Fibroblast of lung (primary cell): ENCODE measurements around the gene SCN2A. TPM values are rescaled to one million over a fixed set of nuclear protein-coding genes. Genes with fewer than 3 reads are reported as not detected.
A peak's percentile ranks its signal among the peaks of the same experiment; 100 is the strongest.

Experiments
- DNase-seq, 2 donors: peaks; one replicate each; pipeline versions ENCODE4 v3.0.0 to v3.0.0-alpha.2; 2010; ENCODE audit warnings: low read depth in 2 of 2
- H2AFZ ChIP-seq: 2 replicates; pipeline ENCODE4 v1.5.1; 2012; ENCODE audit warnings: low read length, control low read depth, inconsistent platforms
- H3K27ac ChIP-seq: 2 replicates; pipeline ENCODE4 v1.5.1; 2011; ENCODE audit warnings: low read length, control low read depth; ENCODE audit not compliant: insufficient read depth
- H3K27me3 ChIP-seq: 2 replicates; pipeline ENCODE4 v1.5.1; 2011; ENCODE audit warnings: mild to moderate bottlenecking, low read length; ENCODE audit not compliant: control insufficient read depth, insufficient read depth
- H3K36me3 ChIP-seq: 2 replicates; pipeline ENCODE4 v1.5.1; 2011; ENCODE audit warnings: low read length; ENCODE audit not compliant: control insufficient read depth, insufficient read depth
- H3K4me1 ChIP-seq: 2 replicates; pipeline ENCODE4 v1.5.1; 2011; ENCODE audit warnings: low read length; ENCODE audit not compliant: control insufficient read depth, insufficient read depth; ENCODE audit errors: extremely low read depth
- H3K4me2 ChIP-seq: 2 replicates; pipeline ENCODE4 v1.5.1; 2011; ENCODE audit warnings: low read length, control low read depth; ENCODE audit not compliant: insufficient read depth; ENCODE audit errors: extremely low read depth
- H3K4me3 ChIP-seq, 4 experiments: fragments of 200-600 bp in 1 of 4; sonication (generic) in 1 of 4; replicated peaks in 1 of 4; 2 replicates each; pipeline ENCODE4 v1.5.1; 2011 to 2016; ENCODE audit warnings: low read length in 4 of 4, low read depth in 3 of 4, mild to moderate bottlenecking in 3 of 4, control low read depth in 2 of 4, inconsistent platforms in 1 of 4, mixed read lengths in 1 of 4; ENCODE audit not compliant: insufficient read depth in 1 of 4; ENCODE audit errors: control extremely low read depth in 1 of 4
- H3K79me2 ChIP-seq: 2 replicates; pipeline ENCODE4 v1.5.1; 2012; ENCODE audit warnings: mild to moderate bottlenecking, low read length, inconsistent platforms; ENCODE audit not compliant: control insufficient read depth, insufficient read depth
- H3K9ac ChIP-seq: 2 replicates; pipeline ENCODE4 v1.5.1; 2011; ENCODE audit warnings: mild to moderate bottlenecking, low read length, control low read depth; ENCODE audit not compliant: insufficient read depth
- H3K9me3 ChIP-seq: 2 replicates; pipeline ENCODE4 v1.5.1; 2012; ENCODE audit warnings: low read depth, low read length; ENCODE audit not compliant: control insufficient read depth, insufficient read depth
- H4K20me1 ChIP-seq: 2 replicates; pipeline ENCODE4 v1.5.1; 2011; ENCODE audit warnings: low read length; ENCODE audit not compliant: control insufficient read depth, insufficient read depth; ENCODE audit errors: extremely low read depth
- CTCF ChIP-seq, 2 donors: IDR thresholded peaks in 1 of 2; conservative IDR thresholded peaks in 1 of 2; 1 replicate in 1 of 2; 2 replicates in 1 of 2; pipeline ENCODE4 v1.5.1; 2011 to 2012; ENCODE audit warnings: low read length in 2 of 2, control low read depth in 1 of 2, inconsistent platforms in 1 of 2, low read depth in 1 of 2, mild to moderate bottlenecking in 1 of 2
- EZH2 ChIP-seq: IDR thresholded peaks from 2 replicates; pipeline ENCODE4 v1.5.1; 2012; ENCODE audit warnings: low read length, control low read depth, mild to moderate bottlenecking; ENCODE audit errors: missing control alignments
- polyA plus RNA-seq, 2 donors: library from polyadenylated mRNA; depleted of rRNA in 1 of 2; stranded (reverse) in 1 of 2; unstranded in 1 of 2; fragments of >200 nt; gene quantifications; 2 replicates each; pipeline ENCODE4 v1.2.1, GENCODE V29; 2011 to 2012; ENCODE audit warnings: missing spikeins in 1 of 2
- total RNA-seq: library from RNA; depleted of rRNA; stranded (reverse); fragments of >200 nt; gene quantifications from 2 replicates; pipeline ENCODE4 v1.2.1, GENCODE V29; 2014

Gene SCN2A
- total and polyA plus RNA-seq, 2 donors (not counting 1 experiment from before 2014, with no cell fraction given): 0.76 to 7.1 TPM

GRCh38 chr2:165198181-165198580 is 41.0 kb upstream of the SCN2A start:
- Histone ChIP-seq H3K4me2 (no peak overlapping the region), H3K4me1 (no peaks in the 10 kb centered on the region), H3K9ac (no peak overlapping the region), H3K9me3 (no peaks in the 10 kb centered on the region), H3K4me3 (no peak overlapping the region), H4K20me1 (no peaks in the 10 kb centered on the region), H3K27ac (no peak overlapping the region), H3K36me3 (no peaks in the 10 kb centered on the region), H2AFZ (no peak overlapping the region), H3K27me3 (no peaks in the 10 kb centered on the region), H3K79me2 (no peaks in the 10 kb centered on the region)
- no peak for TF ChIP-seq EZH2
- no peak for TF ChIP-seq CTCF (conservative IDR thresholded peaks at IDR 0.05 in 1 of 2, IDR thresholded peaks at IDR 0.05 in 1 of 2; ENCODE audit: low read depth in 1 of 2, low read length in 2 of 2)
- no peak for DNase-seq

DNA sequence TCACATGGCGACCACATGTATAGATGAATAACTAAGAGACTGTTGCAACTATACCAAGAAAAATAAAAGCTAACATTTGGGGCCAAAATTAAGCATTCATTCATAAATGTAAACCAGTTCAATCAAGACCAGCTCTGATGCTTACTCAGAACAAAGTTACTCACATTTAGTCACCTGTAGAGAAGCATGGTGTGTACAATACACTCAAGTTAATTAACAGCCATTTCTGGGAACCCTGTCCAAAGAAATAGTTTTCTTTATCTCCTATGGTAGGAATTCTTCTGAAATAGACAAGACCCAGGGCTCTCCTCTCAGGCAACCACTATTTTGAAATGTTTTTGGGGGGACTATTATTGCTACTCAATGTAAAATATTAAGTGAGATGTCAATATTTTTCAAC is 37.0 kb upstream of the SCN2A start:
- H3K9me3 ChIP-seq: no peaks in the 10 kb centered on the region
- no peaks in the 10 kb centered on the region for H3K4me1 ChIP-seq
- H3K36me3 ChIP-seq: no peaks in the 10 kb centered on the region
- H3K27ac ChIP-seq: no peak overlapping the region
- no peaks in the 10 kb centered on the region for H3K27me3 ChIP-seq
- DNase-seq: no peak
- no peaks in the 10 kb centered on the region for H3K79me2 ChIP-seq
- H3K4me3 ChIP-seq: no peak overlapping the region
- no peak overlapping the region for H3K4me2 ChIP-seq
- no peak overlapping the region for H3K9ac ChIP-seq
- no peaks in the 10 kb centered on the region for H4K20me1 ChIP-seq
- H2AFZ ChIP-seq: no peak overlapping the region
- TF ChIP-seq CTCF (conservative IDR thresholded peaks at IDR 0.05 in 1 of 2, IDR thresholded peaks at IDR 0.05 in 1 of 2; ENCODE audit: low read depth in 1 of 2, low read length in 2 of 2) (no peak), EZH2 (no peak)

DNA sequence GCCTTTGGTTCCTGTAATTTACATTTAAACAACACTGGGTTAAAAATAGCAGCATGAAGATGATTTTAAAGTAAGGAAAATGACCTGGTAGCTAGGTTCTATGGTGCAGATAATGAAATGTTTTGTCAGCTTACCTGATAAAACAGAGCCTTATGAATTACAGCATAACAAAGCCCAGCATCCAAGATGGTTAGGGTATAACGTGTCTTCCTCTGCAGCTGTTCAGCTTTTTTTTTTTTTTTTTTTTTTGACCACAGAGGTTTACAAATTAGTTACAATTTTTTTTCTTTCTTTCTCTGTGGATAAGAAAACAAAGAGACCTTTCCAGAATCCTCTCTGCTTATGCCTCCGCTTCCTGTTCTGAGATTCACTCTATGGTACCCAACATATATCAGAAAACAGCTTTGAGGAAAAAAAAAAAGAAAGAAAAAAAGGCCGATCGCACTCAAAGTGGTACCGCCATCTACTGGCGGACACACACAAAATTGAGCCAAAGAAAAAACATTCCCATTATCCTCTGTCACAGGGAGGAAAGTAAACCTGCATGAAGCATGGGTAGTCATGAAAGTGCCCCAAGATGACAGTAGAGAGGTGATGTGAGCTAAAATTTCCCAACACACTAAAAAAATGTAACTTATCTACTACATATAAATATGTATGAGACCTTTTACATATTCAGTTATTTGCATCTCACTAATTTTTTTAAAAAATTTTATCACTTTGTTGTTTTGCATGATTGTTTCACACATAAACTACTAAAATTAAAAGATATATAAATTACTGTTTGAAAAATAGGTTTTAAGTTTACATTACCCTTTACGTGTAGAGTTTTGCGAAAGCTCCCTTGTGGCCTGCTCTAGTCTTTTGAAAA is 35.3 kb upstream of the SCN2A start, which contains the start of gene SCN3A:
TSS of gene SCN3A (minus strand) at position 362 of the 871 bp plus-strand sequence. CDS start 27,656 bp downstream, outside the sequence.
- Histone ChIP-seq H3K4me1 (no peaks in the 10 kb centered on the region), H3K9ac (no peak within 1 kb of the TSS), H4K20me1 (no peaks in the 10 kb centered on the region), H3K4me2 (no peak within 1 kb of the TSS), H3K27ac (no peak within 1 kb of the TSS), H3K9me3 (no peaks in the 10 kb centered on the region), H3K79me2 (no peaks in the 10 kb centered on the region), H3K36me3 (no peaks in the 10 kb centered on the region), H2AFZ (no peak within 1 kb of the TSS), H3K4me3 (no peak within 1 kb of the TSS), H3K27me3 (no peaks in the 10 kb centered on the region)
- no peak for TF ChIP-seq EZH2
- peak; percentile 78 to 79 for TF ChIP-seq CTCF (conservative IDR thresholded peaks at IDR 0.05 in 1 of 2, IDR thresholded peaks at IDR 0.05 in 1 of 2; ENCODE audit: low read depth in 1 of 2, low read length in 2 of 2)
- peak; percentile 46 to 47 for DNase-seq
